CD4-positive, CD25-positive, alpha-beta regulatory T cell (primary cell): ENCODE data around the gene PALD1. TPM values are rescaled to one million over a fixed set of nuclear protein-coding genes. Genes with fewer than 3 reads are reported as not detected.

ENCODE experiments used
- ATAC-seq, 2 donors: fragments of 150-1000 bp; cut with Tn5 transposase; one replicate each; pipeline ENCODE4 v1.10.0; 2021; ENCODE audit warnings: low read depth in 2 of 2, moderate number of reproducible peaks in 2 of 2, moderate library complexity in 1 of 2
- DNase-seq, 3 donors: peaks; one replicate each; pipeline versions ENCODE4 v3.0.0 to v3.0.0-alpha.2; 2012 to 2022; ENCODE audit warnings: mixed read lengths in 1 of 3
- H3K27ac ChIP-seq: one replicate; pipeline ENCODE4 v1.7.0; 2013; ENCODE audit warnings: mild to moderate bottlenecking, low read length; ENCODE audit not compliant: insufficient read depth, poor library complexity, severe bottlenecking
- H3K27me3 ChIP-seq: one replicate; pipeline ENCODE4 v1.7.0; 2013; ENCODE audit warnings: low read length; ENCODE audit not compliant: control insufficient read depth, insufficient read depth
- H3K36me3 ChIP-seq: one replicate; pipeline ENCODE4 v1.7.0; 2013; ENCODE audit warnings: mild to moderate bottlenecking, low read length, moderate library complexity; ENCODE audit not compliant: control insufficient read depth, insufficient read depth
- H3K4me1 ChIP-seq: 2 replicates; pipeline ENCODE4 v1.7.0; 2013; ENCODE audit warnings: mild to moderate bottlenecking, low read length; ENCODE audit not compliant: insufficient read depth, control insufficient read depth, poor library complexity, severe bottlenecking
- H3K4me3 ChIP-seq: one replicate; pipeline ENCODE4 v1.7.0; 2013; ENCODE audit warnings: low read depth, mild to moderate bottlenecking, low read length, moderate library complexity
- H3K9me3 ChIP-seq, 2 experiments: 1 replicate in 1 of 2; 2 replicates in 1 of 2; pipeline ENCODE4 v1.7.0; 2013; ENCODE audit warnings: low read length in 2 of 2, mild to moderate bottlenecking in 1 of 2, moderate library complexity in 1 of 2; ENCODE audit not compliant: control insufficient read depth in 2 of 2
- H3K27ac Mint-ChIP-seq, 3 donors: one replicate each; pipeline ENCODE4 v1.8.0; 2020 to 2022; ENCODE audit warnings: mild to moderate bottlenecking in 3 of 3, mixed read lengths in 3 of 3, moderate library complexity in 2 of 3
- H3K27me3 Mint-ChIP-seq: one replicate; pipeline ENCODE4 v1.8.0; 2022; ENCODE audit warnings: mild to moderate bottlenecking, mixed read lengths
- H3K36me3 Mint-ChIP-seq: one replicate; pipeline ENCODE4 v1.8.0; 2020; ENCODE audit warnings: mixed read lengths
- H3K4me1 Mint-ChIP-seq, 4 donors: one replicate each; pipeline ENCODE4 v1.8.0; 2020 to 2022; ENCODE audit warnings: mixed read lengths in 4 of 4, mild to moderate bottlenecking in 1 of 4
- H3K4me3 Mint-ChIP-seq, 4 donors: one replicate each; pipeline ENCODE4 v1.8.0; 2020 to 2022; ENCODE audit warnings: mild to moderate bottlenecking in 4 of 4, mixed read lengths in 4 of 4, moderate library complexity in 3 of 4
- H3K9me3 Mint-ChIP-seq, 7 donors: one replicate each; pipeline ENCODE4 v1.8.0; 2020 to 2022; ENCODE audit warnings: mixed read lengths in 7 of 7, mild to moderate bottlenecking in 3 of 7, moderate library complexity in 2 of 7
- polyA plus RNA-seq, 4 donors: library from polyadenylated mRNA; unstranded; fragments of 300-500 nt; fragmentation: Illumina TruSeq; gene quantifications; one replicate each; pipeline ENCODE4 v1.2.3, GENCODE V29; 2021
- total RNA-seq: library from RNA; stranded (reverse); gene quantifications from one replicate; pipeline ENCODE4 v1.2.3, GENCODE V29; 2022

PALD1 gene
- total and polyA plus RNA-seq, 5 donors from 2014 or later, result not detected

DNA sequence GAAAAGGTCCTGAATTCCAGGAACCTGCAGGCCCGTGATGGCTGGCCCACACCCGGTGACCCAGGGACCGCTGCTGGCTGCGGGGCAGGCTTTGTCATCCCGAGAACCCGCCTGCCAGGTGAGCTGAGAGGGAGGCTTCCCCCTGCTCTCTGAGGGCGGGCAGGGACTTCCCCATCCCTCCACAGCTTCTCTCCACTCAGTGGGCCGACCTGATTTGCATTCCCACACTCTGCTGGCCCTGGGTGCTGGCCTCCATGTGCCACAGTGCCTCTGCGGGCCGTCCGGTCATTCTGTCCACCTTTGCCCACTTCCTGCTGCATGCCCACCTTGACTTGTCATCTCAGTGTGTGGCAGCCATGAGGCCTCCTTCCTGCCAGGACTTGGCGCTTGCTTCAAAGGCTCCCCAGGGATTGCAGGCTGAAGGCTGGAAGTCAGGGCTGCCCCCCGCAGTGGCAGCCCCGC is 35.3 kb downstream of the PALD1 start:
- no peaks in the 10 kb centered on the region for H3K36me3 Mint-ChIP-seq
- no peaks in the 10 kb centered on the region for H3K36me3 ChIP-seq
- H3K27me3 ChIP-seq, result peaks cover 3% of the 10 kb centered on the region
- H3K4me1 Mint-ChIP-seq, result peaks cover 0 to 3% (median 0%) of the 10 kb centered on the region in 4 donors
- no peaks in the 10 kb centered on the region for H3K9me3 ChIP-seq
- H3K27me3 Mint-ChIP-seq, result peaks cover 12% of the 10 kb centered on the region
- H3K4me3 ChIP-seq, result no peak overlapping the region
- ATAC-seq (peak in 1 of 2 donors; percentile 39), DNase-seq (peak in 1 of 3 donors; percentile 9)
- H3K4me1 ChIP-seq, result no peaks in the 10 kb centered on the region
- no peaks in the 10 kb centered on the region for H3K9me3 Mint-ChIP-seq
- H3K27ac ChIP-seq, result no peak overlapping the region
- H3K27ac Mint-ChIP-seq, result no peak overlapping the region
- no peak overlapping the region for H3K4me3 Mint-ChIP-seq

DNA sequence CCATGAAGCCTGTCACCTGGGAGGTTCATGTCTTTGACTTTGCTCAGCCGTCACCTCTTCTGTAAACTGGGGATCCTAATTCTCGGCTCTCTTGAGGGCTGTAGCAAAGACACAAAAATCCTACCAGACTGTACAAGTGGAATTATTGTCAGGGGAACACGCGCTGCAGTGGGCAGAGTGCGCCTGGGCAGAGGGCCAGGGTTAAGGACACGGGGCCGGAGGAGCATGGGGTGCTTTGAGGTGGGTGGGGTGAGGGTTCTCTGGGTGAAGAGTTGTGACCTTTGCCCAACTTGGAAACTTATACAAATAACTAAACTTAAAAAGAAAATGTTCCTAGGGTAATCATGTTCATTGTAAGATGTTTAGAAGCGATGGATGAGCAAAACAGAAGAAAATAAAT is 36.0 kb downstream of the PALD1 start:
- Mint-ChIP-seq H3K27ac (no peak overlapping the region), H3K4me1 (peaks cover 0 to 3% (median 0%) of the 10 kb centered on the region in 4 donors), H3K9me3 (no peaks in the 10 kb centered on the region), H3K27me3 (peaks cover 12% of the 10 kb centered on the region), H3K36me3 (no peaks in the 10 kb centered on the region), H3K4me3 (no peak overlapping the region)
- Histone ChIP-seq H3K9me3 (no peaks in the 10 kb centered on the region), H3K4me1 (no peaks in the 10 kb centered on the region), H3K27ac (no peak overlapping the region), H3K4me3 (no peak overlapping the region), H3K36me3 (no peaks in the 10 kb centered on the region), H3K27me3 (peaks cover 3% of the 10 kb centered on the region)
- no peak for DNase-seq
- no peak for ATAC-seq

DNA sequence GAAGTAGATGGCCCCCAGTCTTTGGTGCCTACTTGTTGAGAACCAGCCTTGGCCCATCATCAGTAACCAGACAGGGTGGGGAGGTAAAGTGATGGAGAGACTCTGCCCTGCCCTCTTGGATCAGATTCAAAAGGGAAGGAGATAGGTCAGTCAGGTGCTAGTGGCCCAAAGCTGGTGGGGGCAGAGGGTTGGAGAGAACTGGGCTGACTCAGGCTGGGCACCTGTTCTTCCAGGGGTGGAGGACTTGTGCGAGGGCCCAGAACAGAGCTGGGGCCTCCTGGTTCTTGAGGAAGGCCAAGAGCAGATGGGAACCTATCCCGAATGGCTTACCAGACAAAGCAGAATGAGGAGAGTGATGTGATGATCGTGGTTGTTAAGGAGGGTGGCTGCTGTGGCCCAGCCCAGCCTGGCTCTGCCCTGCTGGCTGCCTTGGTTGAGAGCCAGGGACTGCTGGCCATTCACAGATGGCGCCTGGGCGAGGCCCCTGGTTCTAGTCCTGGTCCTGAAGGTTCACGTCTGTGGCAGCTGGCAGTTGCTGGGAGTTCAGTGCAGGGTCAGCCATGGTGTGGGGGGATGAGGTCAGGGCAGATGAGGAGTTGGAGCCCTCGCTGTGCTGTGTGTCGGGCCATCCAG is 36.6 kb downstream of the PALD1 start:
- H3K4me1 Mint-ChIP-seq, result peaks cover 0 to 3% (median 0%) of the 10 kb centered on the region in 4 donors
- H3K27me3 ChIP-seq, result peaks cover 3% of the 10 kb centered on the region
- no peaks in the 10 kb centered on the region for H3K4me1 ChIP-seq
- peaks cover 12% of the 10 kb centered on the region for H3K27me3 Mint-ChIP-seq
- no peaks in the 10 kb centered on the region for H3K36me3 Mint-ChIP-seq
- H3K27ac Mint-ChIP-seq, result peak overlapping the region in 1 of 3 donors; percentile 25
- no peaks in the 10 kb centered on the region for H3K9me3 Mint-ChIP-seq
- no peak overlapping the region for H3K4me3 Mint-ChIP-seq
- no peak overlapping the region for H3K4me3 ChIP-seq
- no peaks in the 10 kb centered on the region for H3K9me3 ChIP-seq
- H3K36me3 ChIP-seq, result no peaks in the 10 kb centered on the region
- DNase-seq (no peak), ATAC-seq (no peak)
- no peak overlapping the region for H3K27ac ChIP-seq

DNA sequence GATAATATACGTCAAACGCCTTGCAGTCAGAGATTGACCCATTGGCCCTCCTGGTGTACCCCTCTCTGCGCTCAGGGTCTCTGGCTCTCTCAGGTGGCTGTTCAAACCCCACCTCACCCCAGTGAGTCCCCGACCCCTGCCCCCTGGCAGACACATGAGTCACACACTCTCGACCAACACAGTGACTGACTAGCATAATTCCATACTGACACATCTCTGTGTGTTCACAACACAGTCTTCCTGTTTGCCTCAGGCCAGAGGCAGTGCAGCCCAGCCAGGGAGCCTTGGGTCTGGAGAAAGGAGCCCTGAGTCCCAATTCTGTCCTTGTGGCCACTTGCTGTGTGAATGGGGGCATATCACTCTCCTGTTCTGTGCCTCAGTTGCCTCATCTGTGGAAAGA is 40.1 kb downstream of the PALD1 start:
- no peaks in the 10 kb centered on the region for H3K9me3 Mint-ChIP-seq
- H3K27ac Mint-ChIP-seq, result no peak overlapping the region

DNA sequence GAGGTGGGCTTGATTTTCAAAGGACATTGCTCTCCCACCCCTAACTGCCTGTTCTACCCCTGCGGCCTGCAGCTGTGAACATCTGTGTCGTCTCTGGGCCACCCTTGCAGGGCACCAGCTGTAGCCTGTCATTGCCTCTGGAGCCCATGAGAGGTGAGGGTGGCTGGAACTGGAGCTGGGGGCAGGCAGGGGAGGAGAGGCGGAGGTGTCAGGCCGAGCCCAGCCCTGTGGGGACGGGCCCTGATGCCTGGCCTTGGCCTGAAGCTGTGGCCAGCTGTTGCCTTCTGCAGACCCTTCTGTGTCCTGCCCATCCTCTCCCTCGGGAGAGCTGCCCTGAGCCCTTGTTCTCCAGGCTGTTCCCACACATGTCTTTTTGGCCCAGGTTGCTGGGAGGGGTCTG is 44.5 kb downstream of the PALD1 start:
- Histone ChIP-seq H3K36me3 (no peaks in the 10 kb centered on the region), H3K27me3 (no peaks in the 10 kb centered on the region), H3K4me1 (no peaks in the 10 kb centered on the region), H3K9me3 (no peaks in the 10 kb centered on the region), H3K27ac (no peak overlapping the region), H3K4me3 (no peak overlapping the region)
- Mint-ChIP-seq H3K27ac (no peak overlapping the region), H3K4me3 (no peak overlapping the region), H3K36me3 (no peaks in the 10 kb centered on the region), H3K9me3 (no peaks in the 10 kb centered on the region), H3K27me3 (no peaks in the 10 kb centered on the region), H3K4me1 (no peaks in the 10 kb centered on the region)
- DNase-seq, result no peak
- ATAC-seq, result no peak

More for the DNA sequence above, 40.1 kb downstream of the PALD1 start:
- H3K4me1 Mint-ChIP-seq, result no peaks in the 10 kb centered on the region
- no peaks in the 10 kb centered on the region for H3K36me3 ChIP-seq
- DNase-seq (no peak), ATAC-seq (no peak)
- no peak overlapping the region for H3K27ac ChIP-seq
- no peaks in the 10 kb centered on the region for H3K4me1 ChIP-seq
- H3K27me3 ChIP-seq, result no peaks in the 10 kb centered on the region
- peaks cover 7% of the 10 kb centered on the region for H3K27me3 Mint-ChIP-seq
- H3K9me3 ChIP-seq, result no peaks in the 10 kb centered on the region
- H3K36me3 Mint-ChIP-seq, result no peaks in the 10 kb centered on the region
- H3K4me3 ChIP-seq, result no peak overlapping the region
- H3K4me3 Mint-ChIP-seq, result no peak overlapping the region

DNA sequence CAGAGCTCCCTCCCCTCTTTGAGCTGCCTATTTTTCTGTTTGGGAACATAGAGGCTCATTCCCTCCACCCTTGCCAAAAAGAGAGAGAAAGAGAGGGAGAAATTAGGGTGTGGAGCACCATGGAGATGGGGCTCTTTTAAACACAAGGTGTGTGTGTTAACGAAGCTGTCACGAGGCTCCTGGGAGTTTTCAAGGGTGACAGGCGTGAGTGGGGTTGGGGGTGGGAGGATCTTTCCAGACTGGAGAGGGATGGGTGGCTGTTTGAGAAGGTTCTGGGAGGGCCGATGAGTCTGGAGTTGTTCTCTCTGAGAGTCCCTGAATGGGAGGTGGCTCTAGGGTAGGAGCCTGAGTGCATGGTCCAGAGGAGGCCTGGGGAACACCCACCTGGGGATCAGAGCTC is 45.0 kb downstream of the PALD1 start:
- no peaks in the 10 kb centered on the region for H3K27me3 Mint-ChIP-seq

DNA sequence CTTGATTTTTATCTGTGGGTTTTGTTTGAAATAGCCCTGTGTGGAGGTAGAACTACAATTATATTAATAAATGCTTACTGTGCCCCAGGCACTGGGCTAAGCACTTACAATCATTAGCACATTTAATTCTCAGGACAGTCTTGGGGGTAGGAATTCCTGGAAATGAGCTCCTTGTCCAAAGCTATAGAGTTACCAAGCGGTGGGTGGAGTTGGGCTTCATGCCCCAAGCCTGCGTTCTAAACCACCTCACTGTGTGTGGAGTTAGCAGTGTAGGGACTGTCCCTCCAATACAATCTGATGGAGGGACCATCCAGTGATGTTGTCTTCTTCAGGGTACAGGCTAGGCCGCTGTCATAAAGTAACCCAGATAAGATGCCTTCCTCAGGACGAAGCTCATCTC is 49.7 kb downstream of the PALD1 start:
- Histone ChIP-seq H3K4me1 (no peaks in the 10 kb centered on the region), H3K4me3 (no peak overlapping the region)

More for the DNA sequence above, 45.0 kb downstream of the PALD1 start:
- Mint-ChIP-seq H3K27ac (no peak overlapping the region), H3K4me1 (no peaks in the 10 kb centered on the region), H3K9me3 (no peaks in the 10 kb centered on the region), H3K36me3 (no peaks in the 10 kb centered on the region), H3K4me3 (no peak overlapping the region)
- Histone ChIP-seq H3K27me3 (no peaks in the 10 kb centered on the region), H3K9me3 (no peaks in the 10 kb centered on the region), H3K4me1 (no peaks in the 10 kb centered on the region), H3K27ac (no peak overlapping the region), H3K4me3 (no peak overlapping the region), H3K36me3 (no peaks in the 10 kb centered on the region)
- DNase-seq (no peak), ATAC-seq (no peak)

DNA sequence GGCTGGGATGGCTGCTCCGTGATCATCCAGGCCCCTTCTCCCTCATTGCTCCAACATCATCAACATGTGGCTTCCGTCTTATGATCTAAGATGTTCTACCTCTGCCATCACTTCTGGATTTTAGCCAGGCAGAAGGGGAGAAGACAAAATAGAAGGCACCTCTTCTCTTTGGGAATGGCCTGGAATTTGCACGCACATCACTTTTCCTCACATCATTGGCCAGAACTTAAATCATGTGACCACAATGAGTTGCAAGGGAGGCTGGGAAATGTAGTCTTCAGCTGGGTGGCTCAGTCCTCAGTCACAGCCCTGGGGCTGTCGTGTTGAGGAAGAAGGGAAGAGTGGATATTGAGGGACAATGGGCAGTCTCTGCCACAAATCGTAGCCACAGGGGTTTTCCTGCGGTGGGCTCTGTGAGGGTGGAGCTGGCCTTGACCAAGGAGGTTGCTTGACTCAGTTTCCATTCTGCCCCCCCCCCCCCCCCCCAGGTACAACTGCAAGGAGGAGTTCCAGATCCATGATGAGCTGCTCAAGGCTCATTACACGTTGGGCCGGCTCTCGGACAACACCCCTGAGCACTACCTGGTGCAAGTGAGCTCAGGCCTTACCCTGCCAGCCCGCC is 50.3 kb downstream of the PALD1 start:
- DNase-seq (peak in 1 of 3 donors; percentile 19), ATAC-seq (no peak)
- Mint-ChIP-seq H3K27ac (peak overlapping the region in 1 of 3 donors; percentile 60), H3K4me1 (no peaks in the 10 kb centered on the region), H3K4me3 (no peak overlapping the region), H3K36me3 (no peaks in the 10 kb centered on the region), H3K27me3 (no peaks in the 10 kb centered on the region), H3K9me3 (no peaks in the 10 kb centered on the region)
- Histone ChIP-seq H3K9me3 (no peaks in the 10 kb centered on the region), H3K4me3 (no peak overlapping the region), H3K4me1 (no peaks in the 10 kb centered on the region), H3K27ac (no peak overlapping the region), H3K27me3 (no peaks in the 10 kb centered on the region), H3K36me3 (no peaks in the 10 kb centered on the region)

More for the DNA sequence above, 49.7 kb downstream of the PALD1 start:
- Mint-ChIP-seq H3K36me3 (no peaks in the 10 kb centered on the region), H3K27me3 (no peaks in the 10 kb centered on the region), H3K4me1 (no peaks in the 10 kb centered on the region), H3K27ac (peak overlapping the region in 1 of 3 donors; percentile 60), H3K4me3 (no peak overlapping the region), H3K9me3 (no peaks in the 10 kb centered on the region)
- Histone ChIP-seq H3K27ac (no peak overlapping the region), H3K36me3 (no peaks in the 10 kb centered on the region), H3K9me3 (no peaks in the 10 kb centered on the region), H3K27me3 (no peaks in the 10 kb centered on the region)
- DNase-seq, result no peak
- ATAC-seq, result no peak
